HL-60 (cell line): ENCODE results near the gene TNC.

Experiments used
- POLR2AphosphoS5 ChIP-seq: IDR thresholded peaks from 2 replicates; pipeline ENCODE4 v1.6.1; 2012; ENCODE audit warnings: low read depth
- TF ChIP-seq, protein P1 (sequence below): IDR thresholded peaks from one replicate; pipeline ENCODE4 v1.5.1; 2011; ENCODE audit warnings: low read length, control low read depth, inconsistent platforms; ENCODE audit not compliant: insufficient read depth

DNA sequence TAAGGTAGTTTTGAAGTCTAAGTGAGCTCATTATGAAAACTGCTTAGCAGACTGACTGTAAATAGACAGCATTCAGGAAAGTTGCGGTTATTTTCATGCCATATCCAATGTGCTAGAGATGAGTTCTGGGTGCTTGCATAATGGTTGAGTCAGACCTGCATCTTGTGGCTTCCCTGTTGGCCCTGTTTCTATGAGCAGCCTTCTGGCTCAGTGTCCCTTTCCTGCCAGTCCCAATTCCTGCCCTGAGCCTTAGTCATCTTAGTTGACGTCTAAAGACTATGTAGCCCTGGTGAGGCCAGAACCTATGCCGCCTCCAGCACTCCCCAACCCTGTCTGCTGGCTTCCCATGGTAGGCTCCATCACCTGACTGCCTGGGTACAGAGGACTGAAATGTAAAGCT lies 111.3 kb downstream of the TNC start:
- no peak for TF ChIP-seq POLR2AphosphoS5
- TF ChIP-seq, protein P1, sequence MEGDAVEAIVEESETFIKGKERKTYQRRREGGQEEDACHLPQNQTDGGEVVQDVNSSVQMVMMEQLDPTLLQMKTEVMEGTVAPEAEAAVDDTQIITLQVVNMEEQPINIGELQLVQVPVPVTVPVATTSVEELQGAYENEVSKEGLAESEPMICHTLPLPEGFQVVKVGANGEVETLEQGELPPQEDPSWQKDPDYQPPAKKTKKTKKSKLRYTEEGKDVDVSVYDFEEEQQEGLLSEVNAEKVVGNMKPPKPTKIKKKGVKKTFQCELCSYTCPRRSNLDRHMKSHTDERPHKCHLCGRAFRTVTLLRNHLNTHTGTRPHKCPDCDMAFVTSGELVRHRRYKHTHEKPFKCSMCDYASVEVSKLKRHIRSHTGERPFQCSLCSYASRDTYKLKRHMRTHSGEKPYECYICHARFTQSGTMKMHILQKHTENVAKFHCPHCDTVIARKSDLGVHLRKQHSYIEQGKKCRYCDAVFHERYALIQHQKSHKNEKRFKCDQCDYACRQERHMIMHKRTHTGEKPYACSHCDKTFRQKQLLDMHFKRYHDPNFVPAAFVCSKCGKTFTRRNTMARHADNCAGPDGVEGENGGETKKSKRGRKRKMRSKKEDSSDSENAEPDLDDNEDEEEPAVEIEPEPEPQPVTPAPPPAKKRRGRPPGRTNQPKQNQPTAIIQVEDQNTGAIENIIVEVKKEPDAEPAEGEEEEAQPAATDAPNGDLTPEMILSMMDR, result no peak
